Smooth muscle cell (in vitro differentiated cells): Measurements from ENCODE around the gene TRPM1. TPM values are rescaled to one million over a fixed set of nuclear protein-coding genes. Genes with fewer than 3 reads are reported as not detected.

Experiments used
- DNase-seq: peaks from one replicate; lab custom pipeline; 2025; ENCODE audit not compliant: unreplicated experiment; lab: John Stamatoyannopoulos, UW
- H2AFZ ChIP-seq: fragments of 200-600 bp; sonication (generic); 2 replicates; pipeline ENCODE4 v1.6.0; 2016; ENCODE audit warnings: antibody characterized with exemption, low read depth, mild to moderate bottlenecking
- H3F3A ChIP-seq: fragments of 200-600 bp; sonication (generic); 2 replicates; pipeline ENCODE4 v1.6.0; 2017; ENCODE audit warnings: antibody characterized with exemption, low read depth
- H3K27ac ChIP-seq: fragments of 200-600 bp; sonication (generic); 2 replicates; pipeline ENCODE4 v1.5.1; 2016; ENCODE audit warnings: low read depth, mild to moderate bottlenecking
- H3K27me3 ChIP-seq: fragments of 200-600 bp; sonication (generic); 2 replicates; pipeline ENCODE4 v1.6.1; 2016; ENCODE audit warnings: low read depth, mild to moderate bottlenecking
- H3K36me3 ChIP-seq: fragments of 200-600 bp; sonication (generic); 2 replicates; pipeline ENCODE4 v1.5.1; 2016; ENCODE audit warnings: low read depth
- H3K4me1 ChIP-seq: fragments of 200-600 bp; sonication (generic); 2 replicates; pipeline ENCODE4 v1.5.1; 2016; ENCODE audit warnings: low read depth
- H3K4me2 ChIP-seq: fragments of 200-600 bp; sonication (generic); 2 replicates; pipeline ENCODE4 v1.6.0; 2016; ENCODE audit warnings: mild to moderate bottlenecking
- H3K4me3 ChIP-seq: fragments of 200-600 bp; sonication (generic); 2 replicates; pipeline ENCODE4 v1.5.1; 2016; ENCODE audit warnings: mild to moderate bottlenecking
- H3K79me2 ChIP-seq: fragments of 200-600 bp; sonication (generic); 2 replicates; pipeline ENCODE4 v1.6.0; 2016; ENCODE audit warnings: low read depth, mild to moderate bottlenecking
- H3K9ac ChIP-seq: fragments of 200-600 bp; sonication (generic); 2 replicates; pipeline ENCODE4 v1.6.0; 2016; ENCODE audit warnings: low read depth
- H3K9me3 ChIP-seq: fragments of 200-600 bp; sonication (generic); replicated peaks from 2 replicates; pipeline ENCODE4 v1.5.1; 2016; ENCODE audit warnings: low read depth
- H4K20me1 ChIP-seq: fragments of 200-600 bp; sonication (generic); 2 replicates; pipeline ENCODE4 v1.6.0; 2016; ENCODE audit warnings: low read depth
- CTCF ChIP-seq: fragments of 200-600 bp; sonication (generic); IDR thresholded peaks from 2 replicates; pipeline ENCODE4 v1.5.1; 2017; ENCODE audit warnings: borderline replicate concordance, mild to moderate bottlenecking, antibody characterized with exemption; ENCODE audit not compliant: insufficient read depth, poor library complexity, severe bottlenecking
- WGBS: methylation state at CpG from one replicate; pipeline ENCODE4 v1.1.7; 2016; ENCODE audit warnings: low lambda C conversion rate; 5-methylcytosine and 5-hydroxymethylcytosine counted together
- polyA plus RNA-seq: library from polyadenylated mRNA; unstranded; fragments of >200 nt; fragmentation: Nextera tagmentation; extraction: Ambion mirVana; gene quantifications from 2 replicates; pipeline ENCODE4 v1.2.1, GENCODE V29; 2016
- total RNA-seq: library from RNA; depleted of rRNA; stranded (reverse); fragments of >200 nt; gene quantifications from 2 replicates; pipeline ENCODE4 v1.2.3, GENCODE V29; 2014

TRPM1 gene
- total and polyA plus RNA-seq, 2 experiments from 2014 or later, result not detected

DNA sequence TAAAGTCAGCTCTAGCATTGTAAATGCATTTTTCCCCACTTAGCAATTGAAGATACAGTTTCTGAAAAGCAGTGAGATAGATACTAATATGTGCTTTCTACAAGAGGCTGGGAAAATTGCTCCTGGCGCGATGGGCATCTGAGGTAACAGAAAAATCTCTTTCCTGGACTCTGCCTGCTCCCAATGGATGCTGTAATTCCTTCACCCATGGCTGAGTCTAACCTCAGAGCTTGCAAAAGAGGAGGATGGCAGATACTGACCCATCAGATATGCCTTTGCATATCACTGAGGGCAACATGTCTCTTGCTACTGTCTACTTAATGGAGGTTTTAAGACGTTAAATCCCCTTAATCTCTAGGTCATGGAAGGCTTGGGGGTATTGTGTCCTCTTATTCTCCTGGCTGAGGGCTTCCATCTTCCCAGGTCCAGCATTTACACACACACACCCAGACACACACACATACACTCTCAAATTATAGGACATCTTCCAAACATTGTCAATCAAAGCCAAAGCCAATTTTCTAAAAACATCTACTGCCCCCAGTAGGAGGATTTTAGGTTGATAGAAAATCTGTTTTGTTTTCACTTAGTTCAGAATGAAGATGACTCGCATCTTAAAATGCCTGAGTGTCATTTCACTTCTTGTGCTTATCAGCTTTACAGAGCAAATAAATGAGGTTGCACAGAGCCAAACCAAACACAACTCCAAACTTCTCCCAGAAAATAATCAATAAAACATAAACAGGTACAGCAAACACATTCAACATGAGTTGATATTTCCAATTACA is 2.4 kb downstream of the TRPM1 start:
- Histone ChIP-seq H3K4me3 (no peak overlapping the region), H3K27ac (no peak overlapping the region), H3K9ac (no peak overlapping the region), H3K79me2 (no peaks in the 10 kb centered on the region), H3K4me2 (peak overlapping the region; percentile 37), H3K36me3 (no peaks in the 10 kb centered on the region), H3F3A (peaks cover 3% of the 10 kb centered on the region), H3K27me3 (no peaks in the 10 kb centered on the region), H3K9me3 (no peaks in the 10 kb centered on the region), H3K4me1 (peaks cover 19% of the 10 kb centered on the region), H2AFZ (no peak overlapping the region), H4K20me1 (no peaks in the 10 kb centered on the region)
- no peak for DNase-seq
- TF ChIP-seq CTCF, result no peak
- WGBS, result 54% methylated on average over 4 of the region's 4 CpGs

DNA sequence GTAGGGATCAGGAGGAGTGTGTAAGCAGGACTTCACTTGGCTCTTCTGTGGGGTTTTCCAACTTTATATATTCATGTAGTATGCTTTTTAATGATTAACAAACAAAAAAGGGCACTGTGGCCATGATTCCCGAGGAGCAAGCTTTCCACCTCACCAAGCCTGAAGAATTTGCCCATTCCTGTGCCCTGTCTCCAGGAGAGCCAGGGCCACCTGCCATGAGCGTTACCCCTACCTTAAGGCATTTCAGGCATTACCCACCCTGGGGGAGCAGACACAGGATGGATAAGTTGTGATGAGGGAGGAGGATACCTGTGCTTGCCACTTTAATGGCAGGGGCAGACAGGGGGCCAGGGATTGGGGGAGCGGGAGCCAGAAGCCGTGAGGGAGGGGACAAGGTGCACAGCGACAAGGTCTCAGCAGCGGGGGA is 3.0 kb downstream of the TRPM1 start:
- WGBS, result 78% methylated on average over 6 of the region's 6 CpGs
- no peaks in the 10 kb centered on the region for H3K27me3 ChIP-seq
- H3K36me3 ChIP-seq, result no peaks in the 10 kb centered on the region
- no peak overlapping the region for H3K27ac ChIP-seq
- H3K9ac ChIP-seq, result no peak overlapping the region
- no peak for TF ChIP-seq CTCF
- no peak overlapping the region for H3K4me3 ChIP-seq
- DNase-seq, result no peak
- no peaks in the 10 kb centered on the region for H3K9me3 ChIP-seq
- no peaks in the 10 kb centered on the region for H4K20me1 ChIP-seq
- no peak overlapping the region for H3K4me2 ChIP-seq
- peaks cover 19% of the 10 kb centered on the region for H3K4me1 ChIP-seq
- H2AFZ ChIP-seq, result no peak overlapping the region
- peaks cover 3% of the 10 kb centered on the region for H3F3A ChIP-seq
- H3K79me2 ChIP-seq, result no peaks in the 10 kb centered on the region

- TF ChIP-seq CTCF, result no peak
- Histone ChIP-seq H3K4me2 (no peak overlapping the region), H3K4me1 (peaks cover 14% of the 10 kb centered on the region), H3K79me2 (no peaks in the 10 kb centered on the region), H3F3A (peaks cover 3% of the 10 kb centered on the region), H4K20me1 (no peaks in the 10 kb centered on the region), H3K9me3 (no peaks in the 10 kb centered on the region), H3K27me3 (no peaks in the 10 kb centered on the region), H3K36me3 (no peaks in the 10 kb centered on the region), H2AFZ (no peak overlapping the region), H3K4me3 (no peak overlapping the region), H3K9ac (no peak overlapping the region), H3K27ac (no peak overlapping the region)
- 97% methylated on average over 5 of the region's 5 CpGs for WGBS
- no peak for DNase-seq
These were observed 5.0 kb downstream of the TRPM1 start for GRCh38 chr15:31096563-31096962.

DNA sequence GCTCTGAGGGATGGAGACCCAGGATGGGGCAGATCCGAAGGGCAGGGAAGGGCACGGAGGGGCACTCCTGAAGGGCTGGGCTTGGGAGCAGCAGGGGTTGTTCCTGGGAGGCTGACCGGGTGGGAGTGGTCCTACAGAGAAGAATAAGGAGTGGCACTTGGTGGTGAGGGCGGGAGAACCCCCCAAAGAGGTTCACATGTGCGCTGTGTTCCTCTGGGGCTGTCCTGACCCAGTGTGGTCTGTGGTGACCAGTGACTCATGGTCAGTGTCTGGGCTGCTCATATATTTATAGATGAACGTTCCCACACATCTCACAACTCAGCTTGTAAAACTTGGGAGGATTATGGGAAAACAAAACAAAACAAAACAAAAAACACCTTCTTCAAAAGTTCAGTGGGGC is 10.0 kb downstream of the TRPM1 start:
- Histone ChIP-seq H2AFZ (no peak overlapping the region), H3K4me1 (peaks cover 10% of the 10 kb centered on the region), H3K4me2 (peak overlapping the region; percentile 78), H3K27ac (peak overlapping the region; percentile 98), H3K36me3 (no peaks in the 10 kb centered on the region), H4K20me1 (no peaks in the 10 kb centered on the region), H3K79me2 (no peaks in the 10 kb centered on the region), H3K9ac (peak overlapping the region; percentile 85), H3K27me3 (no peaks in the 10 kb centered on the region), H3K9me3 (no peaks in the 10 kb centered on the region), H3F3A (peaks cover 3% of the 10 kb centered on the region), H3K4me3 (no peak overlapping the region)
- no peak for DNase-seq
- no peak for TF ChIP-seq CTCF
- whole genome bisulfite sequencing, result 57% methylated on average over 6 of the region's 6 CpGs
